Prostate gland (tissue), 2 donors: ENCODE measurements around the gene IFRD2.

Experiments
- CTCF ChIP-seq, 4 experiments: fragments of 200-600 bp in 2 of 4; fragments of 450-650 bp in 2 of 4; sonication (generic) in 2 of 4; IDR thresholded peaks; 1 replicate in 3 of 4; 2 replicates in 1 of 4; pipeline ENCODE4 v1.5.1; 2016 to 2019; ENCODE audit warnings: antibody characterized with exemption in 4 of 4, mild to moderate bottlenecking in 2 of 4, moderate library complexity in 2 of 4
- POLR2A ChIP-seq: fragments of 450-650 bp; IDR thresholded peaks from one replicate; pipeline ENCODE4 v1.6.1; 2016; ENCODE audit warnings: antibody characterized with exemption, mild to moderate bottlenecking
- POLR2AphosphoS5 ChIP-seq: sonication (generic); formaldehyde crosslinking; IDR thresholded peaks from one replicate; pipeline ENCODE4 v1.6.1; 2017; ENCODE audit warnings: antibody characterized with exemption

GRCh38 chr3:50338965-50339364, 46.7 kb upstream of the IFRD2 start:
- TF ChIP-seq CTCF (IDR thresholded peaks at IDR 0.05), result no peak
- TF ChIP-seq POLR2AphosphoS5, result no peak
- no peak for TF ChIP-seq POLR2A
